GM23338 (cell line): ENCODE results near the gene DRAM1. TPM values are rescaled to one million over a fixed set of nuclear protein-coding genes. Genes with fewer than 3 reads are reported as not detected.

Source experiments
- ATAC-seq: fragments of 200-7000 bp; cut with Tn5 transposase; 3 replicates; pipeline ENCODE4 v1.9.1; 2020
- DNase-seq: peaks from one replicate; pipeline ENCODE4 v3.0.0-alpha.2; 2015; ENCODE audit warnings: low spot score
- H2AFZ ChIP-seq: fragments of 200-600 bp; sonication (generic); 2 replicates; pipeline ENCODE4 v1.8.0; 2016; ENCODE audit warnings: antibody characterized with exemption, mild to moderate bottlenecking, moderate library complexity
- H3F3A ChIP-seq: fragments of 200-600 bp; sonication (generic); replicated peaks from 2 replicates; pipeline ENCODE4 v1.8.0; 2017; ENCODE audit warnings: antibody characterized with exemption, mixed run types, low read depth
- H3K27ac ChIP-seq: fragments of 200-600 bp; sonication (generic); 2 replicates; pipeline ENCODE4 v1.6.1; 2016; ENCODE audit warnings: low read depth
- H3K27me3 ChIP-seq: fragments of 200-600 bp; sonication (generic); 2 replicates; pipeline ENCODE4 v1.8.0; 2016; ENCODE audit warnings: mild to moderate bottlenecking, mixed run types, moderate library complexity; ENCODE audit not compliant: insufficient read depth
- H3K36me3 ChIP-seq: fragments of 200-600 bp; sonication (generic); 2 replicates; pipeline ENCODE4 v1.8.0; 2016; ENCODE audit warnings: mild to moderate bottlenecking; ENCODE audit not compliant: insufficient read depth
- H3K4me1 ChIP-seq: fragments of 200-600 bp; sonication (generic); 2 replicates; pipeline ENCODE4 v1.8.0; 2016; ENCODE audit warnings: mild to moderate bottlenecking, moderate library complexity; ENCODE audit not compliant: insufficient read depth
- H3K4me2 ChIP-seq: fragments of 200-600 bp; sonication (generic); 2 replicates; pipeline ENCODE4 v1.7.1; 2017; ENCODE audit warnings: mixed run types
- H3K4me3 ChIP-seq: fragments of 200-600 bp; sonication (generic); 2 replicates; pipeline ENCODE4 v1.6.1; 2016; ENCODE audit warnings: mixed run types
- H3K79me2 ChIP-seq: fragments of 200-600 bp; sonication (generic); replicated peaks from 2 replicates; pipeline ENCODE4 v1.8.0; 2017; ENCODE audit warnings: mild to moderate bottlenecking; ENCODE audit not compliant: insufficient read depth
- H3K9me2 ChIP-seq: fragments of 200-600 bp; sonication (generic); 2 replicates; pipeline ENCODE4 v1.8.0; 2017; ENCODE audit not compliant: insufficient read depth
- H4K20me1 ChIP-seq: fragments of 200-600 bp; sonication (generic); replicated peaks from 2 replicates; pipeline ENCODE4 v1.8.0; 2017; ENCODE audit warnings: mild to moderate bottlenecking; ENCODE audit not compliant: insufficient read depth
- H3K27ac Mint-ChIP-seq: 2 replicates; pipeline ENCODE4 v1.8.0; 2020; ENCODE audit warnings: inconsistent platforms, mild to moderate bottlenecking, moderate library complexity, mixed read lengths
- H3K27me3 Mint-ChIP-seq: 3 replicates; pipeline ENCODE4 v1.8.0; 2022; ENCODE audit warnings: low read depth, mild to moderate bottlenecking, moderate library complexity, mixed read lengths, inconsistent platforms; ENCODE audit not compliant: insufficient read depth, poor library complexity
- H3K36me3 Mint-ChIP-seq: 3 replicates; pipeline ENCODE4 v1.8.0; 2021; ENCODE audit warnings: low read depth, mild to moderate bottlenecking, inconsistent platforms, moderate library complexity, mixed read lengths
- H3K4me1 Mint-ChIP-seq: 3 replicates; pipeline ENCODE4 v1.8.0; 2020; ENCODE audit warnings: mild to moderate bottlenecking, inconsistent platforms, mixed read lengths
- H3K4me3 Mint-ChIP-seq: 3 replicates; pipeline ENCODE4 v1.8.0; 2021; ENCODE audit warnings: moderate library complexity, mild to moderate bottlenecking, inconsistent platforms, mixed read lengths
- H3K9me3 Mint-ChIP-seq: 3 replicates; pipeline ENCODE4 v1.8.0; 2020; ENCODE audit warnings: moderate library complexity, mild to moderate bottlenecking, inconsistent platforms, mixed read lengths
- CREB1 ChIP-seq: fragments of 250-450 bp; sonication (Bioruptor Pico); IDR thresholded peaks from 2 replicates; pipeline ENCODE4 v1.5.0; 2020; ENCODE audit warnings: low read depth, mild to moderate bottlenecking, moderate library complexity
- ETS1 ChIP-seq: IDR thresholded peaks from 2 replicates; pipeline ENCODE4 v1.6.1; 2016; ENCODE audit warnings: antibody characterized with exemption
- EZH2 ChIP-seq: fragments of 200-600 bp; sonication (generic); IDR thresholded peaks from one replicate; pipeline ENCODE4 v1.8.0; 2017; ENCODE audit warnings: antibody characterized with exemption, mild to moderate bottlenecking, low read depth; ENCODE audit not compliant: unreplicated experiment
- JUNB ChIP-seq: IDR thresholded peaks from one replicate; pipeline ENCODE4 v1.6.1; 2016; ENCODE audit warnings: antibody characterized with exemption; ENCODE audit not compliant: unreplicated experiment
- POLR2AphosphoS5 ChIP-seq: IDR thresholded peaks from 2 replicates; pipeline ENCODE4 v1.6.1; 2016; ENCODE audit warnings: antibody characterized with exemption, low read depth
- REST ChIP-seq: IDR thresholded peaks from one replicate; pipeline ENCODE4 v1.6.1; 2018; ENCODE audit warnings: antibody characterized with exemption; ENCODE audit not compliant: unreplicated experiment
- STAT1 ChIP-seq: IDR thresholded peaks from one replicate; pipeline ENCODE4 v1.6.1; 2016; ENCODE audit warnings: antibody characterized with exemption; ENCODE audit not compliant: unreplicated experiment
- ZNF114 ChIP-seq: fragments of 250-450 bp; sonication (Bioruptor Pico); IDR thresholded peaks from 2 replicates; pipeline ENCODE4 v1.5.0; 2020; ENCODE audit warnings: mild to moderate bottlenecking, moderate library complexity
- ZNF331 ChIP-seq: fragments of 250-450 bp; sonication (Bioruptor Pico); IDR thresholded peaks from 2 replicates; pipeline ENCODE4 v1.5.0; 2020; ENCODE audit warnings: low read depth, mild to moderate bottlenecking, moderate library complexity
- ZNF462 ChIP-seq: fragments of 250-450 bp; sonication (Bioruptor Pico); IDR thresholded peaks from 2 replicates; pipeline ENCODE4 v1.5.0; 2020; ENCODE audit warnings: mild to moderate bottlenecking, moderate library complexity
- polyA plus RNA-seq: library from polyadenylated mRNA; unstranded; fragments of >200 nt; fragmentation: Nextera tagmentation; extraction: Ambion mirVana; gene quantifications from 2 replicates; pipeline ENCODE4 v1.2.1, GENCODE V29; 2016
- total RNA-seq: library from RNA; depleted of rRNA; stranded (reverse); fragments of >200 nt; shearing (Covaris generic); gene quantifications from 2 replicates; pipeline ENCODE4 v1.2.3, GENCODE V29; 2014

The DRAM1 gene
- total and polyA plus RNA-seq, 2 experiments from 2014 or later, result 5.7 to 8.5 TPM

- ATAC-seq (no peak), DNase-seq (no peak)
- TF ChIP-seq ZNF114, result no peak
- no peaks in the 10 kb centered on the region for H3K27me3 Mint-ChIP-seq
- no peak overlapping the region for H3K27ac Mint-ChIP-seq
- no peak overlapping the region for H3K4me3 ChIP-seq
- no peaks in the 10 kb centered on the region for H3K79me2 ChIP-seq
- H3K4me2 ChIP-seq, result no peak overlapping the region
- H3K9me2 ChIP-seq, result no peaks in the 10 kb centered on the region
- H4K20me1 ChIP-seq, result no peaks in the 10 kb centered on the region
- no peak overlapping the region for H3K4me3 Mint-ChIP-seq
- H3K36me3 Mint-ChIP-seq, result no peaks in the 10 kb centered on the region
- H3F3A ChIP-seq, result no peaks in the 10 kb centered on the region
- H3K27ac ChIP-seq, result no peak overlapping the region
- H3K4me1 Mint-ChIP-seq, result no peaks in the 10 kb centered on the region
- H3K27me3 ChIP-seq, result no peaks in the 10 kb centered on the region
- H3K4me1 ChIP-seq, result no peaks in the 10 kb centered on the region
- no peaks in the 10 kb centered on the region for H3K36me3 ChIP-seq
- H2AFZ ChIP-seq, result no peak overlapping the region
- H3K9me3 Mint-ChIP-seq, result peaks cover 8% of the 10 kb centered on the region; the same call in 1 of the 3 replicates
Measured at GRCh38 chr12:101928556-101928955, 51.2 kb downstream of the DRAM1 start.

- H3K4me1 ChIP-seq, result no peaks in the 10 kb centered on the region
- H3K4me1 Mint-ChIP-seq, result no peaks in the 10 kb centered on the region
- no peaks in the 10 kb centered on the region for H3K9me2 ChIP-seq
- peaks cover 2% of the 10 kb centered on the region; the same call in 1 of the 3 replicates for H3K9me3 Mint-ChIP-seq
- H3K4me2 ChIP-seq, result no peak overlapping the region
- no peaks in the 10 kb centered on the region for H3K36me3 ChIP-seq
- no peaks in the 10 kb centered on the region for H3K79me2 ChIP-seq
- no peak for ATAC-seq
- no peaks in the 10 kb centered on the region for H4K20me1 ChIP-seq
- no peak overlapping the region for H3K4me3 Mint-ChIP-seq
- H2AFZ ChIP-seq, result no peak overlapping the region
- no peak overlapping the region for H3K27ac ChIP-seq
- no peaks in the 10 kb centered on the region for H3F3A ChIP-seq
- TF ChIP-seq POLR2AphosphoS5 (no peak), EZH2 (no peak), JUNB (no peak), ZNF331 (CRISPR knock-in tag) (no peak), STAT1 (no peak), ZNF462 (CRISPR knock-in tag) (no peak), ETS1 (no peak), REST (no peak), CREB1 (CRISPR knock-in tag) (no peak)
- no peaks in the 10 kb centered on the region for H3K36me3 Mint-ChIP-seq
- H3K27me3 Mint-ChIP-seq, result no peaks in the 10 kb centered on the region
- H3K27me3 ChIP-seq, result no peaks in the 10 kb centered on the region
- H3K27ac Mint-ChIP-seq, result no peak overlapping the region
- H3K4me3 ChIP-seq, result no peak overlapping the region
- DNase-seq, result no peak
Measured at GRCh38 chr12:101929365-101930041, 52.1 kb downstream of the DRAM1 start.
